Caco-2 (cell line): ENCODE measurements around the gene PPP4R2. TPM values are rescaled to one million over a fixed set of nuclear protein-coding genes. Genes with fewer than 3 reads are reported as not detected.

Source experiments
- BruUV-seq: library from RNA; stranded (reverse); fragments of 400-500 nt; replicated peaks from 2 replicates; lab custom pipeline; 2021; lab: Mats Ljungman, UMichigan
- CTCF ChIA-PET: fragments of 300-600 bp; sonication (Branson Sonifier 250); formaldehyde crosslinking; loops from one replicate; lab custom pipeline; 2022; ENCODE audit warnings: antibody characterized with exemption; lab: Charles Lee
- POLR2A ChIA-PET: fragments of 300-600 bp; sonication (Branson Sonifier 250); formaldehyde crosslinking; loops from one replicate; lab custom pipeline; 2022; ENCODE audit warnings: antibody characterized with exemption; lab: Charles Lee
- DNase-seq, 2 experiments: peaks; one replicate each; pipeline versions ENCODE4 v3.0.0 to v3.0.0-alpha.2; 2020 to 2022
- H3K27me3 ChIP-seq: replicated peaks from 2 replicates; pipeline ENCODE4 v1.6.0; 2011; ENCODE audit warnings: low read length; ENCODE audit not compliant: control insufficient read depth, insufficient read depth
- H3K36me3 ChIP-seq: 2 replicates; pipeline ENCODE4 v1.5.1; 2011; ENCODE audit warnings: low read length; ENCODE audit not compliant: control insufficient read depth, insufficient read depth
- H3K4me1 ChIP-seq: fragments of 250-450 bp; sonication (Bioruptor Pico); 2 replicates; pipeline ENCODE4 v1.5.1; 2020; ENCODE audit warnings: mild to moderate bottlenecking
- H3K4me3 ChIP-seq: 2 replicates; pipeline ENCODE4 v1.5.1; 2011; ENCODE audit warnings: low read depth, mild to moderate bottlenecking, control low read depth, low read length
- H3K9me3 ChIP-seq: fragments of 250-450 bp; sonication (Bioruptor Pico); 2 replicates; pipeline ENCODE4 v1.5.1; 2020; ENCODE audit warnings: mild to moderate bottlenecking, moderate library complexity
- H3K27ac Mint-ChIP-seq: one replicate; pipeline ENCODE4 v1.8.0; 2022; ENCODE audit warnings: mixed read lengths; ENCODE audit not compliant: unreplicated experiment
- H3K27me3 Mint-ChIP-seq: one replicate; pipeline ENCODE4 v1.8.0; 2022; ENCODE audit warnings: mixed read lengths; ENCODE audit not compliant: insufficient read depth, unreplicated experiment
- H3K36me3 Mint-ChIP-seq: one replicate; pipeline ENCODE4 v1.8.0; 2022; ENCODE audit warnings: mild to moderate bottlenecking, mixed read lengths; ENCODE audit not compliant: insufficient read depth, unreplicated experiment
- H3K4me1 Mint-ChIP-seq: one replicate; pipeline ENCODE4 v1.8.0; 2022; ENCODE audit warnings: low read depth, mixed read lengths; ENCODE audit not compliant: unreplicated experiment
- H3K4me3 Mint-ChIP-seq: one replicate; pipeline ENCODE4 v1.8.0; 2022; ENCODE audit warnings: mild to moderate bottlenecking, moderate library complexity, mixed read lengths; ENCODE audit not compliant: unreplicated experiment
- H3K9me3 Mint-ChIP-seq: one replicate; pipeline ENCODE4 v1.8.0; 2022; ENCODE audit warnings: mixed read lengths; ENCODE audit not compliant: unreplicated experiment
- CTCF ChIP-seq, 2 experiments: fragments of 200-600 bp in 1 of 2; IDR thresholded peaks; 1 replicate in 1 of 2; 2 replicates in 1 of 2; pipeline versions ENCODE4 v1.5.1 to v1.8.0; 2011 to 2022; ENCODE audit warnings: antibody characterized with exemption in 1 of 2, control low read depth in 1 of 2, inconsistent platforms in 1 of 2, low read depth in 1 of 2, low read length in 1 of 2, mild to moderate bottlenecking in 1 of 2, moderate library complexity in 1 of 2; ENCODE audit not compliant: insufficient read depth in 1 of 2, severe bottlenecking in 1 of 2, unreplicated experiment in 1 of 2
- intact Hi-C: fragments of 100-400 bp; cut with micrococcal nuclease; formaldehyde crosslinking; loops from one replicate; pipeline ENCODE4 v1.10.0; 2022; ENCODE audit not compliant: unreplicated experiment
- total RNA-seq: library from RNA; stranded (reverse); gene quantifications from 2 replicates; pipeline ENCODE4 v1.2.3, GENCODE V29; 2022

PPP4R2 gene
- total RNA-seq, 1 experiment from 2014 or later, result 91.3 TPM

- Histone ChIP-seq H3K27me3 (no peaks in the 10 kb centered on the region), H3K36me3 (no peaks in the 10 kb centered on the region; the same call in 1 of the 2 replicates), H3K9me3 (no peaks in the 10 kb centered on the region), H3K4me3 (no peak overlapping the region), H3K4me1 (peaks cover 30% of the 10 kb centered on the region)
- no peak overlapping the region for H3K27ac Mint-ChIP-seq
- no peak for TF ChIP-seq CTCF (IDR thresholded peaks at IDR 0.05; ENCODE audit: insufficient read depth in 1 of 2, low read depth in 1 of 2, low read length in 1 of 2, severe bottlenecking in 1 of 2, unreplicated experiment in 1 of 2)
- DNase-seq, result no peak
- intact Hi-C loops, result no loop called here
- ChIA-PET POLR2A (no interaction called here), CTCF (no interaction called here)
- H3K9me3 Mint-ChIP-seq, result no peaks in the 10 kb centered on the region
- peaks cover 31% of the 10 kb centered on the region for H3K36me3 Mint-ChIP-seq
- H3K27me3 Mint-ChIP-seq, result no peaks in the 10 kb centered on the region
- H3K4me1 Mint-ChIP-seq, result peaks cover 25% of the 10 kb centered on the region
- no peak overlapping the region for H3K4me3 Mint-ChIP-seq
- no TSS peak for BruUV-seq
Observed at GRCh38 chr3:73026111-73026759, 29.6 kb downstream of the PPP4R2 start.

- Histone ChIP-seq H3K4me3 (no peak overlapping the region), H3K9me3 (no peaks in the 10 kb centered on the region), H3K36me3 (no peaks in the 10 kb centered on the region; the same call in 1 of the 2 replicates), H3K4me1 (peaks cover 27% of the 10 kb centered on the region), H3K27me3 (no peaks in the 10 kb centered on the region)
- Mint-ChIP-seq H3K4me3 (no peak overlapping the region), H3K27ac (no peak overlapping the region), H3K36me3 (peaks cover 31% of the 10 kb centered on the region), H3K27me3 (no peaks in the 10 kb centered on the region), H3K4me1 (peaks cover 25% of the 10 kb centered on the region), H3K9me3 (no peaks in the 10 kb centered on the region)
- BruUV-seq, result no TSS peak
- no peak for TF ChIP-seq CTCF (IDR thresholded peaks at IDR 0.05; ENCODE audit: insufficient read depth in 1 of 2, low read depth in 1 of 2, low read length in 1 of 2, severe bottlenecking in 1 of 2, unreplicated experiment in 1 of 2)
- ChIA-PET POLR2A (no interaction called here), CTCF (no interaction called here)
- intact Hi-C loops, result no loop called here
- no peak for DNase-seq
Observed at GRCh38 chr3:73026760-73027113, 30.1 kb downstream of the PPP4R2 start.

GRCh38 chr3:73028803-73029202, 32.2 kb downstream of the PPP4R2 start:
- ChIA-PET POLR2A (no interaction called here), CTCF (no interaction called here)
- H3K4me3 Mint-ChIP-seq, result no peak overlapping the region
- no peaks in the 10 kb centered on the region for H3K27me3 ChIP-seq
- H3K36me3 Mint-ChIP-seq, result peaks cover 28% of the 10 kb centered on the region
- peaks cover 23% of the 10 kb centered on the region for H3K4me1 ChIP-seq
- no peak overlapping the region for H3K27ac Mint-ChIP-seq
- no peaks in the 10 kb centered on the region for H3K9me3 ChIP-seq
- H3K9me3 Mint-ChIP-seq, result no peaks in the 10 kb centered on the region
- H3K27me3 Mint-ChIP-seq, result no peaks in the 10 kb centered on the region
- no peak overlapping the region for H3K4me3 ChIP-seq
- intact Hi-C loops, result no loop called here
- TF ChIP-seq CTCF (IDR thresholded peaks at IDR 0.05; ENCODE audit: insufficient read depth in 1 of 2, low read depth in 1 of 2, low read length in 1 of 2, severe bottlenecking in 1 of 2, unreplicated experiment in 1 of 2), result no peak
- no peak for DNase-seq
- no TSS peak for BruUV-seq
- H3K4me1 Mint-ChIP-seq, result peaks cover 25% of the 10 kb centered on the region
- no peaks in the 10 kb centered on the region; the same call in 1 of the 2 replicates for H3K36me3 ChIP-seq
